Measurements from ENCODE around the gene SLC6A3.

Gene SLC6A3

GRCh38 chr5:1472964-1473628 lies 27.9 kb upstream of the SLC6A3 start:
- H3K27me3 Mint-ChIP-seq, result no peaks in the 10 kb centered on the region
- peaks cover 91% of the 10 kb centered on the region for H3K36me3 Mint-ChIP-seq (ENCODE audit: low read depth)
- peaks cover 10% of the 10 kb centered on the region for H3K4me1 Mint-ChIP-seq (ENCODE audit: low read depth)
- H3K27ac Mint-ChIP-seq, result peak overlapping the region; percentile 33
- H3K4me3 Mint-ChIP-seq, result no peak overlapping the region
- H3K9me3 Mint-ChIP-seq, result no peaks in the 10 kb centered on the region
- DNase-seq, result peak; percentile 27

GRCh38 chr5:1471997-1472963 lies 27.0 kb upstream of the SLC6A3 start:
- Mint-ChIP-seq H3K4me1 (ENCODE audit: low read depth) (peaks cover 10% of the 10 kb centered on the region), H3K36me3 (ENCODE audit: low read depth) (peaks cover 92% of the 10 kb centered on the region), H3K4me3 (no peak overlapping the region), H3K27ac (no peak overlapping the region), H3K9me3 (no peaks in the 10 kb centered on the region), H3K27me3 (no peaks in the 10 kb centered on the region)
- peak; percentile 17 for DNase-seq

GRCh38 chr5:1471240-1471853 lies 26.1 kb upstream of the SLC6A3 start:
- Mint-ChIP-seq H3K27ac (peak overlapping the region; percentile 26), H3K9me3 (no peaks in the 10 kb centered on the region), H3K4me3 (no peak overlapping the region), H3K4me1 (ENCODE audit: low read depth) (peaks cover 10% of the 10 kb centered on the region), H3K27me3 (no peaks in the 10 kb centered on the region), H3K36me3 (ENCODE audit: low read depth) (peaks cover 91% of the 10 kb centered on the region)
- DNase-seq, result peak; percentile 22

- peaks cover 1% of the 10 kb centered on the region for H3K9me3 Mint-ChIP-seq
- H3K4me1 Mint-ChIP-seq (ENCODE audit: low read depth), result peaks cover 10% of the 10 kb centered on the region
- peaks cover 91% of the 10 kb centered on the region for H3K36me3 Mint-ChIP-seq (ENCODE audit: low read depth)
- H3K27ac Mint-ChIP-seq, result peak overlapping the region; percentile 73
- no peak overlapping the region for H3K4me3 Mint-ChIP-seq
- no peaks in the 10 kb centered on the region for H3K27me3 Mint-ChIP-seq
- peak; percentile 24 for DNase-seq
Measured at GRCh38 chr5:1470762-1471211, 25.5 kb upstream of the SLC6A3 start.

GRCh38 chr5:1468629-1469527 lies 23.6 kb upstream of the SLC6A3 start:
- H3K36me3 Mint-ChIP-seq (ENCODE audit: low read depth), result peaks cover 93% of the 10 kb centered on the region
- H3K4me1 Mint-ChIP-seq (ENCODE audit: low read depth), result peaks cover 10% of the 10 kb centered on the region
- no peak overlapping the region for H3K4me3 Mint-ChIP-seq
- H3K9me3 Mint-ChIP-seq, result peaks cover 12% of the 10 kb centered on the region
- DNase-seq, result peak; percentile 25
- H3K27me3 Mint-ChIP-seq, result no peaks in the 10 kb centered on the region
- H3K27ac Mint-ChIP-seq, result no peak overlapping the region

- Mint-ChIP-seq H3K36me3 (ENCODE audit: low read depth) (peaks cover 93% of the 10 kb centered on the region), H3K27ac (peak overlapping the region; percentile 53), H3K27me3 (no peaks in the 10 kb centered on the region), H3K4me3 (no peak overlapping the region), H3K4me1 (ENCODE audit: low read depth) (peaks cover 10% of the 10 kb centered on the region), H3K9me3 (peaks cover 12% of the 10 kb centered on the region)
- peak; percentile 51 for DNase-seq
Measured at GRCh38 chr5:1468247-1468612, 23.0 kb upstream of the SLC6A3 start.

- Mint-ChIP-seq H3K36me3 (ENCODE audit: low read depth) (peaks cover 93% of the 10 kb centered on the region), H3K27ac (peak overlapping the region; percentile 53), H3K4me3 (no peak overlapping the region), H3K4me1 (ENCODE audit: low read depth) (peaks cover 10% of the 10 kb centered on the region), H3K9me3 (peaks cover 12% of the 10 kb centered on the region), H3K27me3 (no peaks in the 10 kb centered on the region)
- DNase-seq, result peak; percentile 23
Measured at GRCh38 chr5:1467341-1468246, 22.4 kb upstream of the SLC6A3 start.

GRCh38 chr5:1466631-1467265 lies 21.5 kb upstream of the SLC6A3 start:
- Mint-ChIP-seq H3K4me1 (ENCODE audit: low read depth) (peaks cover 10% of the 10 kb centered on the region), H3K36me3 (ENCODE audit: low read depth) (peaks cover 93% of the 10 kb centered on the region), H3K27me3 (no peaks in the 10 kb centered on the region), H3K27ac (no peak overlapping the region), H3K9me3 (peaks cover 12% of the 10 kb centered on the region), H3K4me3 (no peak overlapping the region)
- DNase-seq, result peak; percentile 22

GRCh38 chr5:1465966-1466471 lies 20.8 kb upstream of the SLC6A3 start:
- Mint-ChIP-seq H3K36me3 (ENCODE audit: low read depth) (peaks cover 93% of the 10 kb centered on the region), H3K27me3 (no peaks in the 10 kb centered on the region), H3K4me1 (ENCODE audit: low read depth) (peaks cover 10% of the 10 kb centered on the region), H3K9me3 (peaks cover 12% of the 10 kb centered on the region), H3K27ac (no peak overlapping the region), H3K4me3 (no peak overlapping the region)
- peak; percentile 25 for DNase-seq

GRCh38 chr5:1465117-1465516 lies 19.9 kb upstream of the SLC6A3 start:
- Mint-ChIP-seq H3K27ac (no peak overlapping the region), H3K27me3 (no peaks in the 10 kb centered on the region), H3K4me1 (ENCODE audit: low read depth) (peaks cover 4% of the 10 kb centered on the region), H3K36me3 (ENCODE audit: low read depth) (peaks cover 91% of the 10 kb centered on the region), H3K9me3 (peaks cover 12% of the 10 kb centered on the region), H3K4me3 (no peak overlapping the region)
- peak; percentile 7 for DNase-seq

- H3K27me3 Mint-ChIP-seq, result no peaks in the 10 kb centered on the region
- peak; percentile 5 for DNase-seq
- peaks cover 90% of the 10 kb centered on the region for H3K36me3 Mint-ChIP-seq (ENCODE audit: low read depth)
- H3K9me3 Mint-ChIP-seq, result peaks cover 12% of the 10 kb centered on the region
- H3K4me1 Mint-ChIP-seq (ENCODE audit: low read depth), result no peaks in the 10 kb centered on the region
- H3K4me3 Mint-ChIP-seq, result no peak overlapping the region
- H3K27ac Mint-ChIP-seq, result no peak overlapping the region
Measured at GRCh38 chr5:1464511-1464910, 19.3 kb upstream of the SLC6A3 start.

GRCh38 chr5:1464096-1464446 lies 18.8 kb upstream of the SLC6A3 start:
- H3K36me3 Mint-ChIP-seq (ENCODE audit: low read depth), result peaks cover 86% of the 10 kb centered on the region
- H3K27me3 Mint-ChIP-seq, result no peaks in the 10 kb centered on the region
- H3K9me3 Mint-ChIP-seq, result peaks cover 12% of the 10 kb centered on the region
- peak; percentile 14 for DNase-seq
- no peak overlapping the region for H3K27ac Mint-ChIP-seq
- H3K4me3 Mint-ChIP-seq, result no peak overlapping the region
- H3K4me1 Mint-ChIP-seq (ENCODE audit: low read depth), result no peaks in the 10 kb centered on the region
